ENCODE data around the gene ERCC6. TPM values are rescaled to one million over a fixed set of nuclear protein-coding genes. Genes with fewer than 3 reads are reported as not detected.

The ERCC6 gene
- total RNA-seq, 1 experiment from 2014 or later, result 25.7 TPM

DNA sequence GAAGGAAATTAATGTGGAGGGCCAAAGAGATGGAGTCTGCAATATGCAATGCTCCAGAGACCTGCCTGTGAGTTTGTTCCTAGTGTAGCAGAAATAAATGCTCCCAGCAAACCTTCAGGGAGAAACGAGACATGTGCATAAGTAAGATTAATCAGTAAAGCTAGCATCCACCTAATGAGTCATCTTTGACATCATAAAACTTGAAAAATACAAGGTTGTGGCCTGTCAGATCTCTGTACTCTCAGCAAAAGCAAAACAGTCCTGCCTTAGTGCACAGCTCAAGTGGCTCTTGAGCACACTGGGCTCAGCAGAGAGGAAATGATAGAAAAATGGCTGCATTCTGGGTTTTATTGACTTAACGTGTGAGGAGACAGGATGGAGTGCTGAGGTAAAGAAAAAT lies 32.5 kb upstream of the ERCC6 start:
- no peaks in the 10 kb centered on the region for H3K36me3 Mint-ChIP-seq (ENCODE audit: insufficient read depth, unreplicated experiment)
- BruUV-seq (replicated peaks), result no TSS peak
- TF ChIP-seq, protein P1, sequence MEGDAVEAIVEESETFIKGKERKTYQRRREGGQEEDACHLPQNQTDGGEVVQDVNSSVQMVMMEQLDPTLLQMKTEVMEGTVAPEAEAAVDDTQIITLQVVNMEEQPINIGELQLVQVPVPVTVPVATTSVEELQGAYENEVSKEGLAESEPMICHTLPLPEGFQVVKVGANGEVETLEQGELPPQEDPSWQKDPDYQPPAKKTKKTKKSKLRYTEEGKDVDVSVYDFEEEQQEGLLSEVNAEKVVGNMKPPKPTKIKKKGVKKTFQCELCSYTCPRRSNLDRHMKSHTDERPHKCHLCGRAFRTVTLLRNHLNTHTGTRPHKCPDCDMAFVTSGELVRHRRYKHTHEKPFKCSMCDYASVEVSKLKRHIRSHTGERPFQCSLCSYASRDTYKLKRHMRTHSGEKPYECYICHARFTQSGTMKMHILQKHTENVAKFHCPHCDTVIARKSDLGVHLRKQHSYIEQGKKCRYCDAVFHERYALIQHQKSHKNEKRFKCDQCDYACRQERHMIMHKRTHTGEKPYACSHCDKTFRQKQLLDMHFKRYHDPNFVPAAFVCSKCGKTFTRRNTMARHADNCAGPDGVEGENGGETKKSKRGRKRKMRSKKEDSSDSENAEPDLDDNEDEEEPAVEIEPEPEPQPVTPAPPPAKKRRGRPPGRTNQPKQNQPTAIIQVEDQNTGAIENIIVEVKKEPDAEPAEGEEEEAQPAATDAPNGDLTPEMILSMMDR (IDR thresholded peaks at IDR 0.05; ENCODE audit: unreplicated experiment), result no peak
- no peaks in the 10 kb centered on the region for H3K27me3 Mint-ChIP-seq (ENCODE audit: unreplicated experiment)
- H3K27ac Mint-ChIP-seq (ENCODE audit: unreplicated experiment), result no peak overlapping the region
- no peak for DNase-seq
- intact Hi-C loops (cut with micrococcal nuclease; ENCODE audit: unreplicated experiment), result no loop called here
- H3K4me3 Mint-ChIP-seq (ENCODE audit: low read depth, unreplicated experiment), result no peak overlapping the region
- CTCF ChIA-PET, result no interaction called here
- H3K4me1 Mint-ChIP-seq (ENCODE audit: low read depth, unreplicated experiment), result peaks cover 11% of the 10 kb centered on the region
- no peaks in the 10 kb centered on the region for H3K9me3 Mint-ChIP-seq (ENCODE audit: low read depth, unreplicated experiment)

DNA sequence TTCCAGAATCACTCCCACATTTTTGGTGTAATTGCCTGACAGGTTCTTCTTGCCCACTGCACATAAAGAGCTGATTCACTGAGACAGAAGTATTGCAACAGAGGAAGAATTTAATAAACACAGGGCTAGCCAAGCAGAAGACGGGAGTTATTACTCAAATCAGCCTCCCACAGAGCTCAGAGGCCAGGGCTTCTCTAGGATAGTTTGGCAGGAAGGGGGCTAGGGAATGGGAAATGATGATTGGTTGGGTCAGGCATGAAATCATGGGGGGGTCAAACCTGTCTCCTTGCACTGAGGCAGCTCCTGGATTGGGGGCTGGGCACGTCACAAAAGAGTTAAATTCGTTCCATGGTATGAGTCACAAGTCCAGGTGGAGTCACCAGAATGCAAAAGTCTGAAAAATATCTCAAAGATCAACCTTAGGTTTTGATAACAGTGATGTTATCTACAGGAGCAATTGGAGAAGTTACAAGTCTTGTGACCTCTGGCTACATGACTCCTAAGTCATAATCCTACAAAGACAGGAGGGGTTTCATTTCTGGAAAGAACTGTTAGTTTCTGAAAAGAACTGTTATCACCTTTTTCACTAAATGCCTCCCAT lies 30.2 kb upstream of the ERCC6 start:
- intact Hi-C loops (cut with micrococcal nuclease; ENCODE audit: unreplicated experiment), result no loop called here
- H3K4me3 Mint-ChIP-seq (ENCODE audit: low read depth, unreplicated experiment), result peak overlapping the region; percentile 37
- TF ChIP-seq, protein P1 (IDR thresholded peaks at IDR 0.05; ENCODE audit: unreplicated experiment), result no peak
- peaks cover 11% of the 10 kb centered on the region for H3K4me1 Mint-ChIP-seq (ENCODE audit: low read depth, unreplicated experiment)
- CTCF ChIA-PET, result interaction anchor here (0.6 to 1.6 kb wide), 2 partner anchors 18 to 30 kb away, joined by 3 to 7 read pairs; partner anchors contain the start of gene ERCC6
- no peaks in the 10 kb centered on the region for H3K36me3 Mint-ChIP-seq (ENCODE audit: insufficient read depth, unreplicated experiment)
- H3K9me3 Mint-ChIP-seq (ENCODE audit: low read depth, unreplicated experiment), result no peaks in the 10 kb centered on the region
- peak; percentile 25 for DNase-seq
- peaks cover 13% of the 10 kb centered on the region for H3K27me3 Mint-ChIP-seq (ENCODE audit: unreplicated experiment)
- no TSS peak for BruUV-seq (replicated peaks)
- H3K27ac Mint-ChIP-seq (ENCODE audit: unreplicated experiment), result peak overlapping the region; percentile 78

DNA sequence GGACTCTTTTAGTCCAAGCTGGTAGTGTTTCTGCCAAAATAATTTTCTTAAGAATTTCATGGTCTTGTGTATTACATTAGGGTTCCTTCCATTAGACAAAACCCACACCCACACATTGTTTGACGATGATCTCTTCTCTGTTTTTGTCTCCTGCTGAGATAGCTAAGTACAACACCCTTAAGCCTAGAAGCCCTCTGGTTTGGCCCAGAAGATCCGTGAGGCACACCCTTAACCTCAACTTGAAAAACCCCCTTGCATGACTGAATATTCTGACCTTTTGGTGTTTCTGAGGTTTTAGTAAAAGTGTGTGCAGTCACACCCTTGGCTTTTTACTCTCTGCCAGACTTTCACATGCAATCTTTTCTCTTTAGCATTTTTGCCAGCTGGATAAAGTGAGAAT lies 29.3 kb upstream of the ERCC6 start:
- DNase-seq, result no peak
- Mint-ChIP-seq H3K4me3 (ENCODE audit: low read depth, unreplicated experiment) (peak overlapping the region; percentile 37), H3K27me3 (ENCODE audit: unreplicated experiment) (peaks cover 13% of the 10 kb centered on the region), H3K4me1 (ENCODE audit: low read depth, unreplicated experiment) (peaks cover 11% of the 10 kb centered on the region), H3K36me3 (ENCODE audit: insufficient read depth, unreplicated experiment) (no peaks in the 10 kb centered on the region), H3K9me3 (ENCODE audit: low read depth, unreplicated experiment) (no peaks in the 10 kb centered on the region), H3K27ac (ENCODE audit: unreplicated experiment) (no peak overlapping the region)
- CTCF ChIA-PET, result interaction anchor here (1.6 kb wide), 1 partner anchor 30 kb away, joined by 3 read pairs; the partner anchor contains the start of gene ERCC6
- BruUV-seq (replicated peaks), result no TSS peak
- intact Hi-C loops (cut with micrococcal nuclease; ENCODE audit: unreplicated experiment), result no loop called here
- TF ChIP-seq, protein P1 (IDR thresholded peaks at IDR 0.05; ENCODE audit: unreplicated experiment), result no peak

DNA sequence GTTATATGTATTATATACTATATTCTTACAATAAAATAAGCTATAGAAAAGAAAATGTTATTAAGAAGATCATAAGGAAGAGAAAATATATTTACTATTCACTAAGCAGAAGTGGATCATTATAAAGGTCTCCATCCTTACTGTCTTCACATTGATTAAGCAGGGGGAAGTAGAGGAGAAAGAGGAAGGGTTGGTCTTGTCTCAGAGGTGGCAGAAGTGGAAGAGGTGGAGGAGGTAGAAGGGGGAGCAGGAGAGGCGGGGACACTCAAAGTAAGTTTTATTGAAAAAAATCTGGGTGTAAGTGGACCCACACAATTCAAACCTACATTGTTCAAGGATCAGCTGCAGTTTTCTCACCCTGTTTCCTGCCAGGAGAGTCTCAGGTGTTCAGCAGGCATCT lies 28.9 kb upstream of the ERCC6 start:
- no peak for DNase-seq
- intact Hi-C loops (cut with micrococcal nuclease; ENCODE audit: unreplicated experiment), result no loop called here
- Mint-ChIP-seq H3K4me3 (ENCODE audit: low read depth, unreplicated experiment) (no peak overlapping the region), H3K27me3 (ENCODE audit: unreplicated experiment) (peaks cover 13% of the 10 kb centered on the region), H3K27ac (ENCODE audit: unreplicated experiment) (no peak overlapping the region), H3K4me1 (ENCODE audit: low read depth, unreplicated experiment) (peaks cover 11% of the 10 kb centered on the region), H3K9me3 (ENCODE audit: low read depth, unreplicated experiment) (no peaks in the 10 kb centered on the region), H3K36me3 (ENCODE audit: insufficient read depth, unreplicated experiment) (no peaks in the 10 kb centered on the region)
- CTCF ChIA-PET, result no interaction called here
- TF ChIP-seq, protein P1 (IDR thresholded peaks at IDR 0.05; ENCODE audit: unreplicated experiment), result no peak
- BruUV-seq (replicated peaks), result no TSS peak
